Panc1 (cell line): ENCODE results near the gene FAM180B. TPM values are rescaled to one million over a fixed set of nuclear protein-coding genes. Genes with fewer than 3 reads are reported as not detected.

Source experiments
- ATAC-seq: fragments of 200-7000 bp; cut with Tn5 transposase; 2 replicates; pipeline ENCODE4 v1.9.1; 2020; ENCODE audit warnings: mild to moderate bottlenecking, moderate library complexity
- BruUV-seq: library from RNA; stranded (reverse); fragments of 400-500 nt; replicated peaks from 2 replicates; lab custom pipeline; 2021; lab: Mats Ljungman, UMichigan
- CTCF ChIA-PET: fragments of 300-600 bp; sonication (Branson Sonifier 250); formaldehyde crosslinking; loops from one replicate; lab custom pipeline; 2022; ENCODE audit warnings: antibody characterized with exemption; lab: Charles Lee
- POLR2A ChIA-PET: fragments of 300-600 bp; sonication (Branson Sonifier 250); formaldehyde crosslinking; loops from one replicate; lab custom pipeline; 2022; ENCODE audit warnings: antibody characterized with exemption; lab: Charles Lee
- DNase-seq: peaks from one replicate; pipeline ENCODE4 v3.0.0-alpha.2; 2010; ENCODE audit warnings: low read depth, low spot score
- H3K27ac ChIP-seq: 2 replicates; pipeline ENCODE4 v1.5.1; 2011; ENCODE audit warnings: mild to moderate bottlenecking, low read length, inconsistent platforms
- H3K27me3 ChIP-seq: fragments of 200-500 bp; sonication (Bioruptor generic); 2 replicates; pipeline ENCODE4 v1.6.0; 2014; ENCODE audit warnings: low read length, inconsistent platforms; ENCODE audit not compliant: control insufficient read depth, insufficient read depth
- H3K36me3 ChIP-seq: fragments of 200-500 bp; sonication (Bioruptor generic); 2 replicates; pipeline ENCODE4 v1.5.1; 2014; ENCODE audit warnings: inconsistent platforms, mild to moderate bottlenecking, low read length, moderate library complexity; ENCODE audit not compliant: control insufficient read depth, insufficient read depth
- H3K4me1 ChIP-seq: 2 replicates; pipeline ENCODE4 v1.5.1; 2011; ENCODE audit warnings: inconsistent platforms, mild to moderate bottlenecking, low read length, moderate library complexity; ENCODE audit not compliant: control insufficient read depth, insufficient read depth
- H3K4me3 ChIP-seq, 2 experiments: 2 replicates each; pipeline ENCODE4 v1.5.1; 2011 to 2012; ENCODE audit warnings: low read depth in 2 of 2, low read length in 2 of 2, mild to moderate bottlenecking in 2 of 2, inconsistent platforms in 1 of 2, moderate library complexity in 1 of 2
- H3K9me3 ChIP-seq: fragments of 200-500 bp; sonication (Bioruptor generic); 2 replicates; pipeline ENCODE4 v1.5.1; 2014; ENCODE audit warnings: low read depth, mild to moderate bottlenecking, inconsistent platforms, low read length, moderate library complexity; ENCODE audit not compliant: control insufficient read depth, insufficient read depth
- CTCF ChIP-seq: fragments of 450-650 bp; IDR thresholded peaks from 2 replicates; pipeline ENCODE4 v1.5.1; 2017; ENCODE audit warnings: mild to moderate bottlenecking
- POLR2AphosphoS5 ChIP-seq: IDR thresholded peaks from 2 replicates; pipeline ENCODE4 v1.6.1; 2012; ENCODE audit warnings: mild to moderate bottlenecking, low read depth, low read length, moderate library complexity
- REST ChIP-seq, 2 experiments: IDR thresholded peaks; 2 replicates each; pipeline ENCODE4 v1.6.1; 2011 to 2012; ENCODE audit warnings: low read depth in 2 of 2, control low read depth in 1 of 2, low read length in 1 of 2, mild to moderate bottlenecking in 1 of 2, moderate library complexity in 1 of 2; ENCODE audit not compliant: insufficient read depth in 1 of 2
- SIN3A ChIP-seq: IDR thresholded peaks from 2 replicates; pipeline ENCODE4 v1.6.1; 2012; ENCODE audit warnings: low read depth, mild to moderate bottlenecking, low read length, moderate library complexity, borderline replicate concordance; ENCODE audit not compliant: insufficient read depth
- TCF7L2 ChIP-seq: IDR thresholded peaks from 2 replicates; pipeline ENCODE4 v1.6.1; 2011; ENCODE audit warnings: mild to moderate bottlenecking, low read depth, low read length, inconsistent platforms
- in situ Hi-C: cut with HindIII; loops from 2 replicates; pipeline ENCODE4 v1.10.0; 2016; ENCODE audit warnings: low sequenced_read_pairs, low pct_unique_long_range_greater_than_20kb
- intact Hi-C: fragments of 100-400 bp; cut with micrococcal nuclease; formaldehyde crosslinking; loops from one replicate; pipeline ENCODE4 v1.10.0; 2022; ENCODE audit not compliant: unreplicated experiment
- total RNA-seq: library from RNA; stranded (reverse); gene quantifications from one replicate; pipeline ENCODE4 v1.2.1, GENCODE V29; 2021; ENCODE audit not compliant: unreplicated experiment

Gene FAM180B
- total RNA-seq, 1 experiment from 2014 or later = not detected

- peaks cover 2% of the 10 kb centered on the region; the same call in 1 of the 2 replicates for H3K36me3 ChIP-seq
- H3K27ac ChIP-seq = peak overlapping the region; percentile 89
- DNase-seq = no peak
- peak overlapping the region; percentile 77 to 94 for H3K4me3 ChIP-seq
- peaks cover 4% of the 10 kb centered on the region; the same call in 1 of the 2 replicates for H3K4me1 ChIP-seq
- ChIA-PET POLR2A (interaction anchor here (0.6 kb wide), 1 partner anchor 76 kb away, joined by 6 read pairs; no protein-coding TSS in a partner anchor), CTCF (interaction anchor here (0.7 kb wide), 1 partner anchor 31 kb away, joined by 12 read pairs; no protein-coding TSS in a partner anchor)
- in situ Hi-C loops (no loop called here), intact Hi-C loops (no loop called here)
- ATAC-seq = peak; percentile 47
- TF ChIP-seq SIN3A (no peak), POLR2AphosphoS5 (no peak), CTCF (no peak), REST (IDR thresholded peaks at IDR 0.05; ENCODE audit: insufficient read depth in 1 of 2, low read depth in 2 of 2, low read length in 1 of 2) (no peak), TCF7L2 (no peak)
- H3K27me3 ChIP-seq = no peaks in the 10 kb centered on the region
- H3K9me3 ChIP-seq = no peaks in the 10 kb centered on the region
- BruUV-seq = no TSS peak
These were observed 20.3 kb upstream of the FAM180B start for GRCh38 chr11:47566149-47566698.

GRCh38 chr11:47569646-47570045 lies 16.8 kb upstream of the FAM180B start:
- DNase-seq (no peak), ATAC-seq (no peak)
- in situ Hi-C loops = no loop called here
- no TSS peak for BruUV-seq
- Histone ChIP-seq H3K9me3 (no peaks in the 10 kb centered on the region), H3K4me3 (no peak overlapping the region), H3K4me1 (peaks cover 16% of the 10 kb centered on the region), H3K27ac (no peak overlapping the region), H3K36me3 (peaks cover 15% of the 10 kb centered on the region), H3K27me3 (no peaks in the 10 kb centered on the region)
- ChIA-PET POLR2A (no interaction called here), CTCF (interaction anchor here (0.6 kb wide), 1 partner anchor 7 kb away, joined by 5 read pairs; no protein-coding TSS in a partner anchor)
- intact Hi-C loops = no loop called here
- TF ChIP-seq REST (IDR thresholded peaks at IDR 0.05; ENCODE audit: insufficient read depth in 1 of 2, low read depth in 2 of 2, low read length in 1 of 2) (no peak), TCF7L2 (no peak), POLR2AphosphoS5 (no peak), CTCF (no peak), SIN3A (no peak)
